CD4-positive, alpha-beta T cell treated with Interleukin-12 subunit alpha and Interleukin-12 subunit beta, for 1 hour (primary cell): ENCODE data around the gene PSMD12.
"Not testable (repeated sequence)": the region's sequence is repeated elsewhere in the genome, so short reads cannot be mapped to it uniquely, and the experiment has no call there.

Experiments
- DNase-seq: peaks from one replicate; pipeline ENCODE4 v3.0.0-alpha.2; 2020

Gene PSMD12

DNA sequence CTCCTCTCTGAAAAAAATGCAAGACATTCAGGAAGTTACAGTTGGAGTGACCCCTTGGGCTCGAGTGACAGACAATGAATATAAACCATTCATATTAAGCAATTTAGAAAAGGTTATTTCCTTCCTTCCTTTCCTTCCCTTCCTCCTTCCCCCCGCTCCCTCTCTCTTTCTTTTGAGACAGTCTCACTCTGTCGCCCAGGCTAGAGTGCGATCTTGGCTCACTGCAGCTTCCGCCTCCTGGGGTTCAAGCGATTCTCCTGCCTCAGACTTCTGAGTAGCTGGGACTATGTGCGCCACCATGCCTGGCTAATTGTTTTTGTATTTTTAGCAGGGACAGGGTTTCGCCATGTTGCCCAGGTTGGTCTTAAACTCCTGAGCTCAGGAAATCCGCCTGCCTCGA, 13.2 kb downstream of the PSMD12 start:
- no peak for DNase-seq

DNA sequence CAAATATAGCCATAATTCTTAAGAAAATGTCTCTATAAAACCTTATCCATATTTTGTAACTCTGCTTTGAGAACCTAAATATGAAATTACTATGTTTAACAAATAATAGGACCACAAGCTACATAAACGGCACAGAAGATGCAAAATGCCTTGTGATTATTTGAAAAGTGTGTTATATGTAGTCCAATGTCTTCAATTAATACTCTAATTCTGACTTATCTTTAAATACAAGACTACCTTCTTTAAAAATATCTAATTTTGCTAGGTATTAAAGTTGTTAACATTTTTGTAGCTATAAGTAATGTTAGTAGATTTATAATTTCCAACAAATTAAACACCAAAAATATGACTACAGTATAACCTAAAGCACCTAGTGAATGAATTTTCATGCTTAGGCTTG, 17.0 kb downstream of the PSMD12 start:
- no peak for DNase-seq

DNA sequence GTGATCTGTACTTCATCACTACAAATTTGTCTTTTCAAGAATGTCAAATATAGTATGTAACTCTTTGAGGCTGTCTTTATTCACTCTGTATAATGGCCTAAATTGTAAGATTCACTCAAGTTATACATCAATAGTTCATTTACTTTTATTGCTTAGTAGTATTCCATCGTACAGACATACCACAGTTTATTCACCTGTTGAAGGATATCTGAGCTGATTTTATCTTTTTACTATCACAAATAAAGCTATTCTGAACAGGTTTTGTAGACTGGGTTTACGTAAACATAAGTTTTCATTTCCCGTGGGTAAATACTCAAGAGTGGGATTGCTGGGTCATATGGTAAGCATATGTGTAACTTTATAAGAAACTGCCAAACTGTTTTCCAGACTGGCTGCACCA, 18.6 kb downstream of the PSMD12 start:
- DNase-seq: no peak

GRCh38 chr17:67343237-67343636, 23.1 kb downstream of the PSMD12 start:
- DNase-seq: no peak

DNA sequence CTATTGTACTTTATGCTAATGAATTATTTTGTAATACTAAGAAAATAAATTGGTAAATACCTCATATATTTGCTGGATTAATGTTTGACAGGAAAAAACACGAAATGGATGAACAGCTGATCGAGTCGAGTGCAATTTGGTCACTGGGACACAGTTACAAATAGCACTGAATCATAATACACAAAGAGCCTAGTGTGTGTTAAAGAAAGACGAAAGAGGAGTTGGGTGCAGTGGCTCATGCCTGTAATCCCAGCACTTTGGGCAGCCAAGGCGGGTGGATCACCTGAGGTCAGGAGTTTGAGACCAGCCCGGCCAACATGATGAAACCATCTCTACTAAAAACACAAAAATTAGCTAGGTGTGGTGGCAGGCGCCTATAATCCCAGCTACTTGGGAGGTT, 28.0 kb downstream of the PSMD12 start:
- not testable (repeated sequence) for DNase-seq

GRCh38 chr17:67336859-67337258, 29.5 kb downstream of the PSMD12 start:
- DNase-seq: no peak

GRCh38 chr17:67335245-67335835, 31.0 kb downstream of the PSMD12 start:
- no peak for DNase-seq

- DNase-seq: not testable (repeated sequence)
Observed at GRCh38 chr17:67332162-67332508, 34.2 kb downstream of the PSMD12 start.

- not testable (repeated sequence) for DNase-seq
Observed at GRCh38 chr17:67331381-67332161, 34.8 kb downstream of the PSMD12 start.

DNA sequence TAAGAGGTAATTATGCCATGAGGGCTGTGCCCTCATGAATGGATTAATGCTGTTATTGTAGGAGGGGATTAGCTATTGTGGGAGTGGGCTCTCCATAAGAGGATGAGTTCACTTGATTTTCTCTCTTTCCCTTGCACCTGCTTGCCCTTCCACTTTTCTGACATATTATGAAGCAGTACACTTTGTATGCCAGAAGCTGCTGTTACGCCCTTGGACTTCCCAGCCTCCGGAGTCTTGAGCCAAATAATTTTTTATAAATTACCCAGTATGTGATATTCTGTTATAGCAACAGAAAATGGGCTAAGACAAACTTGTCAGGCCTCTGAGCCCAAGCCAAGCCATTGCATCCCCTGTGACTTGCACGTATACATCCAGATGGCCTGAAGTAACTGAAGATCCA, 38.4 kb downstream of the PSMD12 start:
- DNase-seq: no peak

DNA sequence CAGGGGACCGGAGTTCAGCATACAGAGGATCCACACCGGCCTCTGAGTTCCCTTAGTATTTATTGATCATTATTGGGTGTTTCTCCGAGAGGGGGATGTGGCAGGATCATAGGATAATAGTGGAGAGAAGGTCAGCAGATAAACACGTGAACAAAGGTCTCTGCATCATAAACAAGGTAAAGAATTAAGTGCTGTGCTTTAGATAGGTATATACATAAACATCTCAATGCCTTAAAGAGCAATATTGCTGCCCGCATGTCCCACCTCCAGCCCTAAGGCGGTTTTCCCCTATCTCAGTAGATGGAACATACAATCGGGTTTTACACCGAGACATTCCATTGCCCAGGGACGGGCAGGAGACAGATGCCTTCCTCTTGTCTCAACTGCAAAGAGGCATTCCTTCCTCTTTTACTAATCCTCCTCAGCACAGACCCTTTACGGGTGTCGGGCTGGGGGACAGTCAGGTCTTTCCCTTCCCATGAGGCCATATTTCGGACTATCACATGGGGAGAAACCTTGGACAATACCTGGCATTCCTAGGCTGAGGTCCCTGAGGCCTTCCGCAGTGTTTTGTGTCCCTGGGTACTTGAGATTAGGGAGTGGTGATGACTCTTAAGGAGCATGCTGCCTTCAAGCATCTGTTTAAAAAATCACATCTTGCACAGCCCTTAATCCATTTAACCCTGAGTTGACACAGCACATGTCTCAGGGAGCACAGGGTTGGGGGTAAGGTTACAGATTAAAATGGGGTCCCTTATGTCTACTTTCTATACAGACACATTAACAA, 39.2 kb downstream of the PSMD12 start:
- DNase-seq: not testable (repeated sequence)

GRCh38 chr17:67326440-67326839, 39.9 kb downstream of the PSMD12 start:
- DNase-seq: no peak

- DNase-seq: no peak
Observed at GRCh38 chr17:67324330-67324729, 42.0 kb downstream of the PSMD12 start.

GRCh38 chr17:67323445-67323844, 42.9 kb downstream of the PSMD12 start:
- no peak for DNase-seq

DNA sequence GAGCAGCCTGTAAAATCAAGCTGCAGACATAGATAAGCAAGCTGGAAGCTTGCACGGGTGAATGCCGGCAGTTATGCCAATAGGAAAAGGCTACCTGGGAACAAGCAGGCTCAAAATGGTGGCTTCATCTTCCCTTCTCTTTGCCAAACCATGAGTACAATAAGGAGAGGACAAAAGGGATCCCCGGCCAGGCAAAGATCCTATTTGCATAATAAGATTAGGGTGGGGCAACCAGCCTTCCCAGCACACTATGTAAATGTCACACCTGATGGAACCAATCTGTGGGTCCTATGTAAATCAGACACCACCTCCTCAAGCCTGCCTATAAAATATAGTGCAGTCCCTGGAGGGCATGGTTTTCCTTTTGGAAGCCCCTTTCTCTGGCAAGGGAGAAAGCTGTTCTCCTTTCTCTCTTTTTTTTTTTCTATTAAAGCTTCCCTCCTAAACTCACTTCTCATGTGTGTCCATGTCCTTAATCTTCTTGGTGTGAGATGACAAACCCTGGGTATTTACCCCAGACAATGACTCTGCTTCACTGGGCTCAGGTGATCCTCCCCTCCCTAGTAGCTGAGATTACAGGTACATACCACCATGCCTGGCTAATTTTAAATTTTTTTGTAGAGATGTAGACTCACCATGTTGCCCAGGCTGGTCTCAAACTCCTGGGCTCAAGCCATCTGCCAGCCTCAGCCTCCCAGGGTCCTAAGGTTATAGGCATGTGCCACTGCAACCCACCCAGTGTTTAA, 44.2 kb downstream of the PSMD12 start:
- DNase-seq: no peak

DNA sequence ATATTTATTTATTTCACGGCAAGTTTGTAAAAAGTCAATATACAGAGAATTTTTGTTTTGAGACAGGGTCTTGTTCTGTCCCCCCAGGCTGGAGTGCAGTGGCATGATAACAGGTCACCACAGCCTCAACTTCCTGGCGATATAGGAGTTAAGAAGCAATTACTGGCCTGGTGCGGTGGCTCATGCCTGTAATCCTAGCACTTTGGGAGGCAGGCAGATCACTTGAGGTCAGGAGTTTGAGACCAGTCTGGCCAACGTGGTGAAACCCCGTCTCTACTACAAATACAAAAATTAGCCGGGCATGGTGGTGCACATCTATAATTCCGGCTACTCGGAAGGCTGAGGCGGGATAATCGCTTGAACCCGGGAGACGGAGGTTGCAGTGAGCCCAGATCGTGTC, 44.9 kb downstream of the PSMD12 start:
- DNase-seq: not testable (repeated sequence)

DNA sequence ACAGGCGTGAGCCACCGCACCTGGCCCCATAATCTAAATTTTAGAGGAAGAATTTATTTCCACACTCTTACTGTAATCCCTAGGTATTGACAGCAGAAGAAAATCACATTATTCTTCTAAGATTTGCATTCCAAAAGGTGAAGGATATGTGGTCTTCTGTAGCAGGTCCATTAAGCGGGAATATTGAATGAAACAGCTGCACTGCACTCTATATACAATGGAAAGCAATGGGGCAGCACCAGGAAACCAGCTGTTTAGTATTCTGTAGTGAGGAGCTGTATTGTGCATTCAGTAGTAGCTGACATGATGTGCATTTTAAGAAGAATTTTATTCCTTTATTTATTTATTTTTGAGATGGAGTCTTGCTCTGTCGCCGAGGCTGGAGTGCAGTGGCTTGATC, 49.6 kb downstream of the PSMD12 start:
- no peak for DNase-seq

DNA sequence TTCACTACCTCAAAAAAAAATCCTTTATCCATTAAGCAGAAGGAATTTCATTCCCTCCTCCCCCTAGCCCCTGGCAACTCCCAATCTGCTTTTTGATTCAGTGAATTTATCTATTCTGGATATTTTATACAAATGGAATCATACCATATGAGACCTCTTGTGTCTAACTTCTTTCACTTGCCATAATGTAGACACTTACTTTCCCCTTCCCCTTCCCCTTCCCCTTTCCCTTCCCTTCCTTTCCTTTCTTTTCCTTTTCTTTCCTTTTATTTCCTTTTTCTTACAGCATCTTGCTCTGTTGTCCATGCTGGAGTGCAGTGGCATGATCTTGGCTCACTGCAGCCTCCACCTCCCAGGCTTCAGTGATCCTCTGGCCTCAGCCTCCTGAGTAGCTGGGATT, 50.5 kb downstream of the PSMD12 start:
- no peak for DNase-seq

- no peak for DNase-seq
Observed at GRCh38 chr17:67312265-67312664, 54.1 kb downstream of the PSMD12 start.

DNA sequence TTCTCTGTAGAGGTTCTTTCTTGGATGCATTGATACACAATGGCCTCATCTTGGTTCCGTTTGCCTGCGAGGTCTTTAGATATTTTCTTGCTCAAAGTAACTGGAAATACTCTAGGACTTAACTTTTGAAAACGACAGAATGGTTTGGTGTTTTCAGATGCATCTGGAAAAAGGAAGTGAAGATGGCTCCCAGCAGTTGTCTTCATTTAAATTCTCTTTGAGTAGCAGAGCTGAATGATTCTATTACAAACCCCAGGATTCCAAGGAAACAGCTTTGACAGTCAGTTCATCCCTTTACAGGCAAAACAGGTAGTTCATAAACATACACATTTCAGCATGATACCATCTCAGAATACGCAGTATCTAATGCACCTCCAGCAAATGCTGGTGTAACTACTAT, 54.8 kb downstream of the PSMD12 start:
- no peak for DNase-seq

DNA sequence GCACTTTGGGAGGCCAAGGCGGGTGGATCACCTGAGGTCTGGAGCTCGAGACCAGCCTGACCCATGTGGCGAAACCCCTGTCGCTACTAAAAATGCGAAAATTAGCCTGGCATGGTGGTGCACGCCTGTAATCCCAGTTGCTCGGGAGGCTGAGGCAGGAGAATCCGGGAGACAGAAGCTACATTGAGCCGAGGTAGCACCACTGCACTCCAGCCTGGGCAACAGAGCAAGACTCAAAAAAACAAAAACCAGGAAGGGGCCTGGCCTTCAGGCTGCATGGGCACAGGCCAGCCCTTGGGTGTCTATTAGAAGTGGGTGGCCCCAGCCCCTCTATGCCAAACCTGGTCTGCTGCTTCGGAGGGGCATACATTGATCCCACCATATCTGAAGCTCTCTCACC, 56.0 kb downstream of the PSMD12 start:
- no peak for DNase-seq

- DNase-seq: not testable (repeated sequence)
Observed at GRCh38 chr17:67305446-67306235, 60.7 kb downstream of the PSMD12 start.
